HCT116 (cell line): Measurements from ENCODE around the gene CD1C. TPM values are rescaled to one million over a fixed set of nuclear protein-coding genes. Genes with fewer than 3 reads are reported as not detected.
"Not testable (repeated sequence)": the region's sequence is repeated elsewhere in the genome, so short reads cannot be mapped to it uniquely, and the experiment has no call there.

Source experiments
- ATAC-seq: fragments of 200-7000 bp; cut with Tn5 transposase; 2 replicates; pipeline ENCODE4 v1.9.1; 2020; ENCODE audit warnings: mild to moderate bottlenecking, moderate library complexity
- BruUV-seq: library from RNA; stranded (reverse); fragments of 400-500 nt; replicated peaks from 2 replicates; lab custom pipeline; 2021; lab: Mats Ljungman, UMichigan
- CTCF ChIA-PET: fragments of 300-600 bp; sonication (Branson Sonifier 250); formaldehyde crosslinking; loops from one replicate; lab custom pipeline; 2021; ENCODE audit warnings: antibody characterized with exemption; lab: Charles Lee
- POLR2A ChIA-PET: fragments of 300-600, 350-600 bp; sonication (Branson Sonifier 250); formaldehyde crosslinking; loops from one replicate; lab custom pipeline; 2021; ENCODE audit warnings: antibody characterized with exemption; lab: Charles Lee
- RAD21 ChIA-PET, 2 experiments: fragments of 300-600 bp; sonication (Branson Sonifier 250); formaldehyde crosslinking; loops; one replicate each; lab custom pipeline; 2023; ENCODE audit warnings: low total read pairs in 2 of 2; ENCODE audit not compliant: uncharacterized antibody in 2 of 2, unreplicated experiment in 2 of 2, low non-redundant PET in 1 of 2; lab: Charles Lee
- DNase-seq: peaks from one replicate; pipeline ENCODE4 v3.0.0-alpha.2; 2010; ENCODE audit warnings: low read depth, low spot score
- H2AFZ ChIP-seq: fragments of 200-600 bp; shearing (Covaris generic), sonication (generic); 2 replicates; pipeline ENCODE4 v1.6.1; 2017; ENCODE audit warnings: low read depth, mixed run types, mixed read lengths, antibody characterized with exemption, low read length; ENCODE audit not compliant: poor library complexity, severe bottlenecking
- H3K27ac ChIP-seq: 2 replicates; pipeline ENCODE4 v1.5.1; 2012; ENCODE audit warnings: low read depth, low read length
- H3K27me3 ChIP-seq: fragments of 200-600 bp; sonication (generic); 2 replicates; pipeline ENCODE4 v1.6.1; 2016; ENCODE audit warnings: mixed run types, low read length, mixed read lengths; ENCODE audit not compliant: insufficient read depth
- H3K36me3 ChIP-seq, 2 experiments: fragments of 200-500 bp in 1 of 2; fragments of 200-600 bp in 1 of 2; sonication (Bioruptor generic) in 1 of 2; sonication (generic) in 1 of 2; 2 replicates each; pipeline versions ENCODE4 v1.5.1 to v1.6.1; 2014 to 2016; ENCODE audit warnings: low read length in 2 of 2, inconsistent platforms in 1 of 2, mixed read lengths in 1 of 2, mixed run types in 1 of 2; ENCODE audit not compliant: insufficient read depth in 2 of 2, control insufficient read depth in 1 of 2
- H3K4me1 ChIP-seq, 2 experiments: fragments of 200-600 bp in 1 of 2; sonication (generic) in 1 of 2; 2 replicates each; pipeline versions ENCODE4 v1.5.1 to v1.6.1; 2012 to 2017; ENCODE audit warnings: low read length in 2 of 2, inconsistent platforms in 1 of 2, mild to moderate bottlenecking in 1 of 2, mixed read lengths in 1 of 2, mixed run types in 1 of 2, moderate library complexity in 1 of 2; ENCODE audit not compliant: insufficient read depth in 2 of 2, control insufficient read depth in 1 of 2
- H3K4me2 ChIP-seq: fragments of 200-600 bp; sonication (generic); 2 replicates; pipeline ENCODE4 v1.6.1; 2017; ENCODE audit warnings: mixed run types, low read length, mixed read lengths
- H3K4me3 ChIP-seq, 2 experiments: fragments of 200-600 bp in 1 of 2; sonication (generic) in 1 of 2; replicated peaks in 1 of 2; 2 replicates each; pipeline ENCODE4 v1.5.1; 2011 to 2016; ENCODE audit warnings: low read length in 2 of 2, control low read depth in 1 of 2, low read depth in 1 of 2, mild to moderate bottlenecking in 1 of 2, mixed read lengths in 1 of 2, mixed run types in 1 of 2
- H3K79me2 ChIP-seq: fragments of 200-600 bp; sonication (generic); 2 replicates; pipeline ENCODE4 v1.6.1; 2017; ENCODE audit warnings: mild to moderate bottlenecking, mixed run types, low read length, moderate library complexity, mixed read lengths; ENCODE audit not compliant: insufficient read depth
- H3K9ac ChIP-seq: fragments of 200-600 bp; sonication (generic); 2 replicates; pipeline ENCODE4 v1.6.1; 2016; ENCODE audit warnings: low read length, mixed read lengths
- H3K9me2 ChIP-seq: fragments of 200-600 bp; sonication (generic), shearing (Covaris generic); 2 replicates; pipeline ENCODE4 v1.6.1; 2017; ENCODE audit warnings: mixed run types, mild to moderate bottlenecking, moderate library complexity; ENCODE audit not compliant: insufficient read depth
- H3K9me3 ChIP-seq, 2 experiments: fragments of 200-500 bp in 1 of 2; fragments of 200-600 bp in 1 of 2; sonication (Bioruptor generic) in 1 of 2; sonication (generic) in 1 of 2; 2 replicates each; pipeline ENCODE4 v1.6.1; 2014 to 2017; ENCODE audit warnings: low read length in 2 of 2, mixed read lengths in 2 of 2, inconsistent platforms in 1 of 2, low read depth in 1 of 2, mild to moderate bottlenecking in 1 of 2, mixed run types in 1 of 2, moderate library complexity in 1 of 2; ENCODE audit not compliant: control insufficient read depth in 1 of 2, insufficient read depth in 1 of 2
- H4K20me1 ChIP-seq: fragments of 200-600 bp; sonication (generic), shearing (Covaris generic); 2 replicates; pipeline ENCODE4 v1.6.1; 2017; ENCODE audit warnings: mixed run types, mild to moderate bottlenecking, moderate library complexity; ENCODE audit not compliant: insufficient read depth
- ATF3 ChIP-seq: IDR thresholded peaks from 2 replicates; pipeline ENCODE4 v1.6.1; 2012
- MAX ChIP-seq: IDR thresholded peaks from 2 replicates; pipeline ENCODE4 v1.6.1; 2012
- REST ChIP-seq: IDR thresholded peaks from 2 replicates; pipeline ENCODE4 v1.6.1; 2012; ENCODE audit warnings: low read depth
- SP1 ChIP-seq: IDR thresholded peaks from 2 replicates; pipeline ENCODE4 v1.6.1; 2012; ENCODE audit warnings: low read depth
- ZBTB33 ChIP-seq: IDR thresholded peaks from 2 replicates; pipeline ENCODE4 v1.6.1; 2011; ENCODE audit warnings: mild to moderate bottlenecking, low read length, moderate library complexity; ENCODE audit not compliant: insufficient replicate concordance; ENCODE audit errors: extremely low read depth
- intact Hi-C: fragments of 100-400 bp; cut with micrococcal nuclease; formaldehyde crosslinking; loops from 2 replicates; pipeline ENCODE4 v1.10.0; 2022
- total RNA-seq: library from RNA; stranded (reverse); gene quantifications from one replicate; pipeline ENCODE4 v1.2.1, GENCODE V29; 2021; ENCODE audit not compliant: unreplicated experiment

The CD1C gene
- total RNA-seq, 1 experiment from 2014 or later = not detected

GRCh38 chr1:158335213-158335532 is 45.5 kb downstream of the CD1C start:
- RAD21 ChIA-PET = no interaction called here
- no peaks in the 10 kb centered on the region for H4K20me1 ChIP-seq
- no TSS peak for BruUV-seq

GRCh38 chr1:158336413-158336812 is 46.7 kb downstream of the CD1C start:
- CTCF ChIA-PET, H3K9ac ChIP-seq, BruUV-seq, H3K79me2 ChIP-seq, H3K4me1 ChIP-seq, intact Hi-C loops, H3K9me2 ChIP-seq, H3K9me3 ChIP-seq, H4K20me1 ChIP-seq, H3K36me3 ChIP-seq, H2AFZ ChIP-seq, H3K4me2 ChIP-seq, RAD21 ChIA-PET, H3K27me3 ChIP-seq, DNase-seq, ATAC-seq, H3K4me3 ChIP-seq, H3K27ac ChIP-seq, POLR2A ChIA-PET: not testable (repeated sequence)

More at GRCh38 chr1:158335213-158335532, 45.5 kb downstream of the CD1C start:
- H3K9me3 ChIP-seq = no peaks in the 10 kb centered on the region
- H2AFZ ChIP-seq = no peak overlapping the region
- no peak overlapping the region for H3K4me2 ChIP-seq
- H3K9ac ChIP-seq = no peak overlapping the region
- H3K79me2 ChIP-seq = no peaks in the 10 kb centered on the region
- peaks cover 16% of the 10 kb centered on the region; the same call in 1 of the 2 replicates for H3K27me3 ChIP-seq
- no peaks in the 10 kb centered on the region for H3K4me1 ChIP-seq
- DNase-seq = no peak
- H3K27ac ChIP-seq = no peak overlapping the region
- TF ChIP-seq REST (no peak), MAX (no peak), ZBTB33 (no peak), SP1 (no peak), ATF3 (no peak)
- TF ChIP-seq, all 23 proteins: peak for 0
- no peak overlapping the region for H3K4me3 ChIP-seq
- ATAC-seq = no peak
- no peaks in the 10 kb centered on the region for H3K36me3 ChIP-seq
- intact Hi-C loops = no loop called here
- ChIA-PET CTCF (no interaction called here), POLR2A (no interaction called here)
- no peaks in the 10 kb centered on the region for H3K9me2 ChIP-seq
